OCI-LY1 (cell line): Measurements from ENCODE around the gene CLEC12A.

Experiments
- H2AFZ ChIP-seq: fragments of 200-600 bp; sonication (generic), shearing (Covaris generic); 2 replicates; pipeline ENCODE4 v1.6.0; 2014; ENCODE audit warnings: antibody characterized with exemption, mild to moderate bottlenecking, low read length
- H3F3A ChIP-seq: fragments of 200-600 bp; sonication (generic), shearing (Covaris generic); 2 replicates; pipeline ENCODE4 v1.6.0; 2014; ENCODE audit warnings: mild to moderate bottlenecking, antibody characterized with exemption, low read length, moderate library complexity; ENCODE audit not compliant: insufficient read depth
- H3K27ac ChIP-seq: fragments of 200-600 bp; sonication (generic); 2 replicates; pipeline ENCODE4 v1.5.1; 2014; ENCODE audit warnings: low read length, mixed run types, mild to moderate bottlenecking, low read depth; ENCODE audit not compliant: poor library complexity, severe bottlenecking
- H3K27me3 ChIP-seq: fragments of 200-600 bp; sonication (generic); 2 replicates; pipeline ENCODE4 v1.6.0; 2014; ENCODE audit warnings: antibody characterized with exemption, mild to moderate bottlenecking, low read length, moderate library complexity; ENCODE audit not compliant: insufficient read depth
- H3K36me3 ChIP-seq: fragments of 200-600 bp; sonication (generic); 2 replicates; pipeline ENCODE4 v1.6.1; 2014; ENCODE audit warnings: mild to moderate bottlenecking, antibody characterized with exemption, low read length, moderate library complexity, mixed read lengths; ENCODE audit not compliant: insufficient read depth
- H3K4me1 ChIP-seq: fragments of 200-600 bp; sonication (generic); 2 replicates; pipeline ENCODE4 v1.5.1; 2014; ENCODE audit warnings: mild to moderate bottlenecking, low read length, moderate library complexity; ENCODE audit not compliant: insufficient read depth, severe bottlenecking
- H3K4me2 ChIP-seq: fragments of 200-600 bp; sonication (generic), shearing (Covaris generic); 2 replicates; pipeline ENCODE4 v1.6.1; 2014; ENCODE audit warnings: low read length
- H3K4me3 ChIP-seq: fragments of 200-600 bp; sonication (generic); 2 replicates; pipeline ENCODE4 v1.5.1; 2014; ENCODE audit warnings: low read length, low read depth, mild to moderate bottlenecking, mixed read lengths; ENCODE audit not compliant: poor library complexity, severe bottlenecking
- H3K79me2 ChIP-seq: fragments of 200-600 bp; shearing (Covaris generic); 2 replicates; pipeline ENCODE4 v1.6.1; 2016; ENCODE audit warnings: mixed run types, low read length, mixed read lengths; ENCODE audit not compliant: insufficient read depth
- H3K9ac ChIP-seq: fragments of 200-600 bp; sonication (generic), shearing (Covaris generic); 2 replicates; pipeline ENCODE4 v1.6.1; 2014; ENCODE audit warnings: mild to moderate bottlenecking, low read length, mixed read lengths
- H3K9me2 ChIP-seq: fragments of 200-600 bp; sonication (generic), shearing (Covaris generic); 2 replicates; pipeline ENCODE4 v1.6.1; 2014; ENCODE audit warnings: low read depth, mild to moderate bottlenecking, low read length, mixed read lengths
- H3K9me3 ChIP-seq: fragments of 200-600 bp; shearing (Covaris generic); 2 replicates; pipeline ENCODE4 v1.6.1; 2014; ENCODE audit warnings: low read length, mixed read lengths
- H4K20me1 ChIP-seq: fragments of 200-600 bp; sonication (generic), shearing (Covaris generic); 2 replicates; pipeline ENCODE4 v1.6.0; 2016; ENCODE audit warnings: mild to moderate bottlenecking, low read length; ENCODE audit not compliant: insufficient read depth
- CTCF ChIP-seq: fragments of 200-600 bp; sonication (generic), shearing (Covaris generic); IDR thresholded peaks from 2 replicates; pipeline ENCODE4 v1.5.1; 2017; ENCODE audit warnings: mild to moderate bottlenecking, antibody characterized with exemption, low read length, moderate library complexity, mixed read lengths
- EZH2 ChIP-seq: fragments of 200-600 bp; sonication (generic), shearing (Covaris generic); IDR thresholded peaks from 2 replicates; pipeline ENCODE4 v1.8.0; 2017; ENCODE audit warnings: borderline replicate concordance, mixed run types, mild to moderate bottlenecking, antibody characterized with exemption, low read length, moderate library complexity, mixed read lengths

The CLEC12A gene

GRCh38 chr12:9932270-9932669 lies 38.9 kb upstream of the CLEC12A start, which contains the start of gene CLEC2A:
CLEC2A (minus strand) TSS chr12:9932370; CDS start chr12:9932329, 41 bp downstream.
- Histone ChIP-seq H3K4me3 (no peak within 1 kb of the TSS), H4K20me1 (no peaks in the 10 kb centered on the region), H3K9ac (no peak within 1 kb of the TSS), H3K9me3 (no peaks in the 10 kb centered on the region), H3K36me3 (no peaks in the 10 kb centered on the region), H3K27me3 (0 out of 2 replicates have a peak, but pooled peaks cover 4% of the 10 kb centered on the region), H3K79me2 (no peaks in the 10 kb centered on the region), H3K4me2 (no peak within 1 kb of the TSS), H3K27ac (no peak within 1 kb of the TSS), H3F3A (no peaks in the 10 kb centered on the region), H3K4me1 (peaks cover 10% of the 10 kb centered on the region), H2AFZ (no peak within 1 kb of the TSS), H3K9me2 (no peaks in the 10 kb centered on the region)
- TF ChIP-seq EZH2 (no peak), CTCF (no peak)

- H3K9me2 ChIP-seq = no peaks in the 10 kb centered on the region
- no peak overlapping the region for H3K4me3 ChIP-seq
Observed at GRCh38 chr12:9933958-9934357, 37.3 kb upstream of the CLEC12A start.

GRCh38 chr12:9935026-9935425 lies 36.2 kb upstream of the CLEC12A start:
- Histone ChIP-seq H4K20me1 (no peaks in the 10 kb centered on the region), H3K27ac (no peak overlapping the region), H3K27me3 (0 out of 2 replicates have a peak, but pooled peaks cover 4% of the 10 kb centered on the region), H3K4me3 (no peak overlapping the region), H3K4me2 (no peak overlapping the region), H3K9me2 (no peaks in the 10 kb centered on the region), H3K79me2 (no peaks in the 10 kb centered on the region), H3K9me3 (no peaks in the 10 kb centered on the region), H3K36me3 (no peaks in the 10 kb centered on the region), H3K4me1 (no peaks in the 10 kb centered on the region), H3K9ac (no peak overlapping the region), H3F3A (no peaks in the 10 kb centered on the region), H2AFZ (no peak overlapping the region)
- TF ChIP-seq CTCF (no peak), EZH2 (no peak)

More at GRCh38 chr12:9933958-9934357, 37.3 kb upstream of the CLEC12A start:
- no peaks in the 10 kb centered on the region for H3K9me3 ChIP-seq
- H3K4me1 ChIP-seq = no peaks in the 10 kb centered on the region
- H3K36me3 ChIP-seq = no peaks in the 10 kb centered on the region
- H3K9ac ChIP-seq = no peak overlapping the region
- H3F3A ChIP-seq = no peaks in the 10 kb centered on the region
- H4K20me1 ChIP-seq = no peaks in the 10 kb centered on the region
- no peak overlapping the region for H2AFZ ChIP-seq
- no peak for TF ChIP-seq EZH2
- TF ChIP-seq CTCF = no peak
- H3K79me2 ChIP-seq = no peaks in the 10 kb centered on the region
- 0 out of 2 replicates have a peak, but pooled peaks cover 4% of the 10 kb centered on the region for H3K27me3 ChIP-seq
- H3K27ac ChIP-seq = no peak overlapping the region
- H3K4me2 ChIP-seq = no peak overlapping the region
